Neural progenitor cell (in vitro differentiated cells): ENCODE measurements around the gene FABP7. TPM values are rescaled to one million over a fixed set of nuclear protein-coding genes. Genes with fewer than 3 reads are reported as not detected.

Source experiments
- DNase-seq: peaks from one replicate; pipeline ENCODE4 v3.0.0-alpha.2; 2016; ENCODE audit warnings: low spot score
- H2AFZ ChIP-seq: fragments of 200-600 bp; sonication (generic); replicated peaks from 2 replicates; pipeline ENCODE4 v1.6.1; 2016; ENCODE audit warnings: antibody characterized with exemption
- H3F3A ChIP-seq: fragments of 200-600 bp; sonication (generic); 2 replicates; pipeline ENCODE4 v1.6.1; 2016; ENCODE audit warnings: antibody characterized with exemption, low read depth
- H3K27ac ChIP-seq: fragments of 200-600 bp; sonication (generic); 2 replicates; pipeline ENCODE4 v1.5.1; 2016; ENCODE audit warnings: mild to moderate bottlenecking
- H3K27me3 ChIP-seq: fragments of 200-600 bp; sonication (generic); 2 replicates; pipeline ENCODE4 v1.6.1; 2016; ENCODE audit warnings: mild to moderate bottlenecking, moderate library complexity
- H3K36me3 ChIP-seq: fragments of 200-600 bp; sonication (generic); 2 replicates; pipeline ENCODE4 v1.5.1; 2016
- H3K4me1 ChIP-seq: fragments of 200-600 bp; sonication (generic); 2 replicates; pipeline ENCODE4 v1.6.1; 2016; ENCODE audit warnings: mixed run types
- H3K4me2 ChIP-seq: fragments of 200-600 bp; sonication (generic); 2 replicates; pipeline ENCODE4 v1.6.1; 2016
- H3K4me3 ChIP-seq: fragments of 200-600 bp; sonication (generic); 2 replicates; pipeline ENCODE4 v1.5.1; 2016
- H3K79me2 ChIP-seq: fragments of 200-600 bp; sonication (generic); 2 replicates; pipeline ENCODE4 v1.6.1; 2016; ENCODE audit warnings: low read depth
- H3K9ac ChIP-seq: fragments of 200-600 bp; sonication (generic); 2 replicates; pipeline ENCODE4 v1.6.1; 2016
- H3K9me3 ChIP-seq: fragments of 200-600 bp; sonication (generic); 2 replicates; pipeline ENCODE4 v1.5.1; 2016; ENCODE audit warnings: low read depth
- H4K20me1 ChIP-seq: fragments of 200-600 bp; sonication (generic); 2 replicates; pipeline ENCODE4 v1.6.1; 2016; ENCODE audit warnings: low read depth
- H3K27ac Mint-ChIP-seq: 3 replicates; pipeline ENCODE4 v1.8.0; 2021; ENCODE audit warnings: mixed read lengths
- H3K27me3 Mint-ChIP-seq: 2 replicates; pipeline ENCODE4 v1.8.0; 2022; ENCODE audit warnings: low read depth, mild to moderate bottlenecking, inconsistent platforms, moderate library complexity, mixed read lengths; ENCODE audit not compliant: insufficient read depth
- H3K36me3 Mint-ChIP-seq: 3 replicates; pipeline ENCODE4 v1.8.0; 2021; ENCODE audit warnings: mixed read lengths
- H3K4me1 Mint-ChIP-seq: 3 replicates; pipeline ENCODE4 v1.8.0; 2021; ENCODE audit warnings: mixed read lengths
- H3K4me3 Mint-ChIP-seq: 3 replicates; pipeline ENCODE4 v1.8.0; 2021; ENCODE audit warnings: mild to moderate bottlenecking, moderate library complexity, mixed read lengths
- H3K9me3 Mint-ChIP-seq: 3 replicates; pipeline ENCODE4 v1.8.0; 2020; ENCODE audit warnings: mixed read lengths
- CTCF ChIP-seq: fragments of 200-600 bp; sonication (generic); IDR thresholded peaks from 2 replicates; pipeline ENCODE4 v1.5.1; 2017; ENCODE audit warnings: antibody characterized with exemption, mild to moderate bottlenecking
- EZH2 ChIP-seq: fragments of 200-600 bp; sonication (generic); IDR thresholded peaks from 2 replicates; pipeline ENCODE4 v1.6.1; 2017; ENCODE audit warnings: antibody characterized with exemption, mild to moderate bottlenecking, moderate library complexity
- EZH2phosphoT487 ChIP-seq: fragments of 200-600 bp; sonication (generic); IDR thresholded peaks from 2 replicates; pipeline ENCODE4 v1.6.1; 2017; ENCODE audit warnings: antibody characterized with exemption
- total RNA-seq: library from RNA; depleted of rRNA; stranded (reverse); fragments of >200 nt; gene quantifications from 2 replicates; pipeline ENCODE4 v1.2.3, GENCODE V29; 2015; ENCODE audit warnings: low replicate concordance

The FABP7 gene
- total RNA-seq, 1 donor from 2014 or later: 58.2 TPM

DNA sequence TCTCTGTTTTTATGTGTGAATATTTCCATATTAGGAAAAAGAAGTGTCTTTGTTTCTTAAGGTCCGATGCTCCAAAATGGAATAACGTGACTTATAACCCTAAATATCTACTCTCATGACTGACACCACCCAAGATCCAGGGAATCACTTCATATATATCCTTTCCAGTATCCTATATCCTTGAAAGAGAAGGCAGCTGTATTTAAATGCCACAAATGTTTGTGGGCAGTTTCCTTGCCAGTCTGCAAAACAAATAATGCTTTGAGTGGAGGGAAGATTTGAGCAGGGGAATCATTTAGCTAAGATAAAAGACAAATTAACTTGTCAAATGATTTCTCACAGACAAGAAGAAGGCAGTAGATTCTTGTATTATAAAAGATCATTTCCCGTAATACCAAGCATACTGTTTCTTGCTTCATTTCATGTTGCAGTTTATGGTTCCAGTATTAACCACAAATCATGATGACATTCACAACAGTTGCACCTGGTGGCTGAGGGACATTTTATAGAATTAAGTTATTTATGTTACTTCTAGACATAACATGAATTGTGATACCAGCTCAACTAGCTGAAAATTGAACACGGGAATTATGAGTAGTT lies 30.0 kb upstream of the FABP7 start:
- Histone ChIP-seq H3K27ac (no peak overlapping the region), H3K4me1 (peaks cover 27% of the 10 kb centered on the region), H4K20me1 (no peaks in the 10 kb centered on the region), H3K27me3 (no peaks in the 10 kb centered on the region), H3K4me3 (no peak overlapping the region), H3K79me2 (no peaks in the 10 kb centered on the region), H3F3A (peaks cover 8% of the 10 kb centered on the region), H2AFZ (no peak overlapping the region), H3K4me2 (no peak overlapping the region), H3K36me3 (no peaks in the 10 kb centered on the region), H3K9ac (no peak overlapping the region), H3K9me3 (no peaks in the 10 kb centered on the region)
- peaks cover under 1% of the 10 kb centered on the region for H3K27me3 Mint-ChIP-seq
- H3K36me3 Mint-ChIP-seq: peaks cover 4% of the 10 kb centered on the region
- H3K4me1 Mint-ChIP-seq: peaks cover 20% of the 10 kb centered on the region
- H3K4me3 Mint-ChIP-seq: no peak overlapping the region
- H3K9me3 Mint-ChIP-seq: peaks cover 18% of the 10 kb centered on the region
- DNase-seq: no peak
- TF ChIP-seq CTCF: no peak
- TF ChIP-seq EZH2: no peak
- TF ChIP-seq EZH2phosphoT487: no peak
- no peak overlapping the region for H3K27ac Mint-ChIP-seq

GRCh38 chr6:122751326-122751725 lies 28.2 kb upstream of the FABP7 start:
- Histone ChIP-seq H3K4me1 (peaks cover 32% of the 10 kb centered on the region), H3K27me3 (no peaks in the 10 kb centered on the region), H3K27ac (no peak overlapping the region), H3K79me2 (no peaks in the 10 kb centered on the region), H3F3A (peaks cover 8% of the 10 kb centered on the region), H3K9ac (no peak overlapping the region), H4K20me1 (no peaks in the 10 kb centered on the region), H3K36me3 (no peaks in the 10 kb centered on the region), H3K9me3 (no peaks in the 10 kb centered on the region), H2AFZ (peak overlapping the region; percentile 45), H3K4me2 (no peak overlapping the region), H3K4me3 (no peak overlapping the region)
- Mint-ChIP-seq H3K27ac (no peak overlapping the region), H3K4me1 (peaks cover 25% of the 10 kb centered on the region), H3K36me3 (peaks cover 4% of the 10 kb centered on the region), H3K4me3 (no peak overlapping the region), H3K27me3 (peaks cover 6% of the 10 kb centered on the region), H3K9me3 (peaks cover 18% of the 10 kb centered on the region)
- DNase-seq: no peak
- no peak for TF ChIP-seq CTCF
- no peak for TF ChIP-seq EZH2
- no peak for TF ChIP-seq EZH2phosphoT487

DNA sequence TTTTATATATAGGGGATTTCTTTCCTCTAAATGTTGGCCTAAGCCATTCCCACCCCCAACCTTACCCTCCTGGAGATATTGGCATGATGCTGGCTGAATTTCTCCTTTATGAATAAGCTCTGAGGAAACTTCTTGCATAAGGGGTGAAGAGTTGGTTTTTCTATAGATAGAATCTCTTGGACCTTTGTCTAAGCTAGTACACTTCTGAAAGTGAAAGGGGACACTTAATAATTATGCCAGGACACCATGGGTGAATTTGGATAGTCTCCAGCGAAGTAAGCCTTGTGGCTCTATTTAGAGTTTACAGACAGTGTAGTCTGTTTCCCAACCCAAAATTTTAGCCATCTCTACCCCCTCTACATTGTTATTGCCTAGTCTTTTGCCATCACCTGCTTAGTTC lies 27.1 kb upstream of the FABP7 start:
- Mint-ChIP-seq H3K27me3 (peaks cover 6% of the 10 kb centered on the region), H3K9me3 (peaks cover 15% of the 10 kb centered on the region), H3K27ac (peak overlapping the region; percentile 6), H3K36me3 (peaks cover 4% of the 10 kb centered on the region), H3K4me3 (no peak overlapping the region), H3K4me1 (peaks cover 25% of the 10 kb centered on the region)
- Histone ChIP-seq H3F3A (peaks cover 8% of the 10 kb centered on the region), H3K79me2 (no peaks in the 10 kb centered on the region), H2AFZ (no peak overlapping the region), H3K27ac (no peak overlapping the region), H3K4me3 (no peak overlapping the region), H3K27me3 (no peaks in the 10 kb centered on the region), H3K9me3 (no peaks in the 10 kb centered on the region), H4K20me1 (no peaks in the 10 kb centered on the region), H3K36me3 (no peaks in the 10 kb centered on the region), H3K4me2 (peak overlapping the region; percentile 19), H3K9ac (no peak overlapping the region), H3K4me1 (peaks cover 32% of the 10 kb centered on the region)
- TF ChIP-seq EZH2: no peak
- DNase-seq: no peak

DNA sequence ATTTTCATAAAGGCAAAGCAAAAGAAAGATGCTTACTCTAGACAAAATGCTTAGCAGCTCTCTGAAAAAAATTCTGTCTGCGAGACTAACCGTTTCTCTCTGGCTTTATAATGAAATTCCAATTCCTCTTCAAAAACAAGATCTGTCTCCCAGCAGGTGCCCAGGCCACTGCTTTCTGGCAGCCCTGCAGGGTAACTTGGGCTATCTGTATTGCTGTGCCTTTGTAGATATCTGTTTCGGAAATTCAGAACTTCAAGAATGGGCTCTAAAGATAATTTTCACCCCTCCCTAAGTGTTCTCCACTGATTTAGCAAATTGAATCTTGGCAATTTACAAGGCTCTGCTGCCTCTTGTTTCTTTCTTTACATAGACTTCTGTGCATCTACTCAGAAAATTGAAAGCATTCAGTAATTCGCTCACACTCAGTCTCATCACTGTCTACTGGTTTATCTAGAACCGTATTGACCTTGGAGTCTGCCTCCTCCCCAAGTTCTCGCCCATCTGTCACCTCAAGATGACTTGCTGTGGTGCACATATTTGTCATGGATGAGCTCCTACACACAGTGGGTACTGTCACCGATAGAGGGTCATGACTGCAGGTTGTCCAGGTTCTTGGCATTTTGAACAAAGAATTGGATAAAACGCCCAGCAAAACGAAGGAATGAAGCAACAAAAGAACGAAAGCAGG lies 26.4 kb upstream of the FABP7 start:
- H3K4me2 ChIP-seq: peak overlapping the region; percentile 19
- H3K27me3 Mint-ChIP-seq: peaks cover 6% of the 10 kb centered on the region
- no peaks in the 10 kb centered on the region for H3K9me3 ChIP-seq
- DNase-seq: peak; percentile 35
- peaks cover 25% of the 10 kb centered on the region for H3K4me1 Mint-ChIP-seq
- H3K27me3 ChIP-seq: no peaks in the 10 kb centered on the region
- no peak overlapping the region for H3K4me3 Mint-ChIP-seq
- H3K4me3 ChIP-seq: no peak overlapping the region
- no peaks in the 10 kb centered on the region for H4K20me1 ChIP-seq
- peaks cover 4% of the 10 kb centered on the region for H3K36me3 Mint-ChIP-seq
- no peaks in the 10 kb centered on the region for H3K79me2 ChIP-seq
- H3F3A ChIP-seq: peaks cover 8% of the 10 kb centered on the region
- no peak overlapping the region for H3K9ac ChIP-seq
- H3K9me3 Mint-ChIP-seq: peaks cover 8% of the 10 kb centered on the region
- peaks cover 32% of the 10 kb centered on the region for H3K4me1 ChIP-seq
- TF ChIP-seq EZH2phosphoT487 (no peak), EZH2 (no peak), CTCF (no peak)
- no peaks in the 10 kb centered on the region for H3K36me3 ChIP-seq
- peak overlapping the region; percentile 88 for H3K27ac Mint-ChIP-seq
- no peak overlapping the region for H3K27ac ChIP-seq
- H2AFZ ChIP-seq: no peak overlapping the region
